Measurements from ENCODE around the gene CAMK4.
A peak's percentile ranks its signal among the peaks of the same experiment; 100 is the strongest.

The CAMK4 gene

DNA sequence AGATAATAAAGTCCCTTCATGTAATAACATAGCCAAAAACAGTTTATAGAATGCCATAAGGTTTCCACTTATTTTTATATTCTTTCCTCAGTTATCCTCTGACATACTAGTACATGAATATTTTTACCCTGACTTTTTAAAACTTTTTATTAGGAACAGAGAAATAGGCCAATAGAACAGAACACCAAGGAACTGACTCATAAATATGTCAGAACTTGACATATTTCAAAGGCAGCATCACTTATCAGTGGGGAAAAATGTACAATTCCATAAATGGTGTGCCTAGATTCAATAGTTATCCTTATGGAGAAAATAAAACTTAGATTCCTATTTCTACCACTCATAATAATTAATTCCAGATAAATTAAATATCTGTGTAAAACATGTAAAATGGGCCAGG lies 278.8 kb downstream of the CAMK4 start:
- H3K4me3 ChIP-seq (ENCODE audit: control insufficient read depth, low read depth, low read length): no peak overlapping the region
- TF ChIP-seq, protein P1, sequence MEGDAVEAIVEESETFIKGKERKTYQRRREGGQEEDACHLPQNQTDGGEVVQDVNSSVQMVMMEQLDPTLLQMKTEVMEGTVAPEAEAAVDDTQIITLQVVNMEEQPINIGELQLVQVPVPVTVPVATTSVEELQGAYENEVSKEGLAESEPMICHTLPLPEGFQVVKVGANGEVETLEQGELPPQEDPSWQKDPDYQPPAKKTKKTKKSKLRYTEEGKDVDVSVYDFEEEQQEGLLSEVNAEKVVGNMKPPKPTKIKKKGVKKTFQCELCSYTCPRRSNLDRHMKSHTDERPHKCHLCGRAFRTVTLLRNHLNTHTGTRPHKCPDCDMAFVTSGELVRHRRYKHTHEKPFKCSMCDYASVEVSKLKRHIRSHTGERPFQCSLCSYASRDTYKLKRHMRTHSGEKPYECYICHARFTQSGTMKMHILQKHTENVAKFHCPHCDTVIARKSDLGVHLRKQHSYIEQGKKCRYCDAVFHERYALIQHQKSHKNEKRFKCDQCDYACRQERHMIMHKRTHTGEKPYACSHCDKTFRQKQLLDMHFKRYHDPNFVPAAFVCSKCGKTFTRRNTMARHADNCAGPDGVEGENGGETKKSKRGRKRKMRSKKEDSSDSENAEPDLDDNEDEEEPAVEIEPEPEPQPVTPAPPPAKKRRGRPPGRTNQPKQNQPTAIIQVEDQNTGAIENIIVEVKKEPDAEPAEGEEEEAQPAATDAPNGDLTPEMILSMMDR (conservative IDR thresholded peaks at IDR 0.05; ENCODE audit: control insufficient read depth, insufficient read depth, low read depth, low read length): no peak
- DNase-seq (ENCODE audit: low read depth): peak; percentile 45

GRCh38 chr5:111505096-111505495 lies 280.9 kb downstream of the CAMK4 start:
- no peak for DNase-seq (ENCODE audit: low read depth)
- TF ChIP-seq, protein P1 (conservative IDR thresholded peaks at IDR 0.05; ENCODE audit: control insufficient read depth, insufficient read depth, low read depth, low read length): no peak
- no peak overlapping the region for H3K4me3 ChIP-seq (ENCODE audit: control insufficient read depth, low read depth, low read length)

GRCh38 chr5:111507276-111507675 lies 283.1 kb downstream of the CAMK4 start:
- TF ChIP-seq, protein P1 (conservative IDR thresholded peaks at IDR 0.05; ENCODE audit: control insufficient read depth, insufficient read depth, low read depth, low read length): no peak
- DNase-seq (ENCODE audit: low read depth): no peak

GRCh38 chr5:111509119-111509518 lies 284.9 kb downstream of the CAMK4 start:
- H3K4me3 ChIP-seq (ENCODE audit: control insufficient read depth, low read depth, low read length): peak overlapping the region; percentile 14
- TF ChIP-seq, protein P1 (conservative IDR thresholded peaks at IDR 0.05; ENCODE audit: control insufficient read depth, insufficient read depth, low read depth, low read length): no peak
- DNase-seq (ENCODE audit: low read depth): no peak

More at GRCh38 chr5:111507276-111507675, 283.1 kb downstream of the CAMK4 start:
- H3K4me3 ChIP-seq (ENCODE audit: control insufficient read depth, low read depth, low read length): no peak overlapping the region

DNA sequence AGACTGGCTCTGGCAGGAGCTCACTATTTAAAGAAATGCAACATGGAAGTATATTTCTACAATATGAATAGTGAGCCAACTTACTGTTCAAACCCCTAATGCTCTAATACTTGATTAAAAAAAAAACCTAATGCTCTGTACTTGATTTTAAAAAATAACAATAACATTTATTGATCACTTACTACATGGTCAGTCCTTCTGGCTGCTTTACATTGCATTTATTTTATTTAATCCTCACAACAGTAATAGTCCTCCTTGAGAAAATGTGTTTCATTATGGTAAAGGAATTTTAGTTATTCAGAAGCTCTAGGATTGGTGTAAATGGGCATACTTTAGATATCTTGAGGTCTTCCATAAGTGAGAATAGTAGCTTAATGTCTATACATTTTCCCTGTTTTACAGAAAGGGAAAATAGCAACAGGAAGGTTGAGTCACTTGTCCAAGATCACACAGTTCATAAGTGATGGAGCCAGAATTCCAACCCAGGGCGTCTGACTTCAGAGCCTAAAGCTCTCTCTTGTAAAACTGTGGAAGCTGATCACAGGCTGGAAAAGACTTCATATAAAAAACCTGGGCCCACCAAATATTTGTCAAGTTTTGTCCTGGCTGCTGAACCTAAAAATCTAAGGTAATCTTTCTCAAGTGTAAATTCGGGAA lies 287.1 kb downstream of the CAMK4 start:
- H3K4me3 ChIP-seq (ENCODE audit: control insufficient read depth, low read depth, low read length): peak overlapping the region; percentile 88
- DNase-seq (ENCODE audit: low read depth): peak; percentile 51
- TF ChIP-seq, protein P1 (conservative IDR thresholded peaks at IDR 0.05; ENCODE audit: control insufficient read depth, insufficient read depth, low read depth, low read length): no peak

DNA sequence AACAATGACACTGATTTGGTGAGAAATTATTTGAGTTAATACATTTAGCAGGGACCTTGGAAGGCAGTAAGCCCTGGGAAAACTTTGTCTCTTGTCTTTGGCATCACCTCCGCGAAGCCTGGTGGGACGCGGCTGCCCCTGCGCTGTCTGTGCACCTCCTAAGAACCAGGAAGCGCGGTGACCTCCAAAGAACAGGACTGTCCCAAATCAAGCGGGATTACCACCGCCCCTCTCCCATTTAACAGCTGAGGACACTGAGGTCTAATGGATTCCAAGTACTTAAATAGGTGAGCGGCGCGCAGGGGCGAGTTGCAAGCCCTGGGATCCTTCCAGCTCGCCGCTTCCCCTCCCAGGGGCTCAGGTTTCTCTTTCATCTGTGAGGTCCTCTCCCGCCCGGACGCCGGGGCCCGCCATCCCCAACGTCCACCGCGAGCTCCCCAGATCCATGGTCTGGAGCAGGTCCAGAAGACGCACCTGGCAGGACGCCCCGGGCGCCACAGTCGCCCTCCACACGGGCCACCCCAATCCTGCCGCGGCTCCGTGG lies 287.7 kb downstream of the CAMK4 start:
- peak overlapping the region; percentile 88 for H3K4me3 ChIP-seq (ENCODE audit: control insufficient read depth, low read depth, low read length)
- TF ChIP-seq, protein P1 (conservative IDR thresholded peaks at IDR 0.05; ENCODE audit: control insufficient read depth, insufficient read depth, low read depth, low read length): no peak
- DNase-seq (ENCODE audit: low read depth): peak; percentile 33

All from fibroblast of mammary gland (primary cell).